ENCODE results near the gene ZDHHC24.
"Not testable (repeated sequence)": the region's sequence is repeated elsewhere in the genome, so short reads cannot be mapped to it uniquely, and the experiment has no call there.

Gene ZDHHC24

DNA sequence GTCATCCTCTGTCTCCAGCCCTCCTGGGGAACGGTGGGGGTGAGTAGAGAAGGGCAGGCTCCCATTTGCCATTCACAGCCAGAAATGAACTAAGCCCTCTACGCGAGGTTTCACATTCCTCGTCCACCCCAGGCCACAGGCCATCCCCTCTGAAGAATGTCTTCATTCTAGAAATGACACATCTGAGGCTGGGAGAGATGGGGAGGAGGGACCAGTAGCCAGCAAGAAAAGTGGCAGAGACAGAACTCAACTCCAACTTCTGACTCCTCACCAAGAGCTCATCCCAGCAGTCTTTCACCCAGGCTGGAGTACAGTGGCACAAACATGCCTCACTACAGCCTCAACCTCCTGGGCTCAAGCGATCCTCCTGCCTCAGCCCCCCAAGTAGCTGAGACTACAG, 19.1 kb upstream of the ZDHHC24 start:
- FAIRE-seq, result no peak

DNA sequence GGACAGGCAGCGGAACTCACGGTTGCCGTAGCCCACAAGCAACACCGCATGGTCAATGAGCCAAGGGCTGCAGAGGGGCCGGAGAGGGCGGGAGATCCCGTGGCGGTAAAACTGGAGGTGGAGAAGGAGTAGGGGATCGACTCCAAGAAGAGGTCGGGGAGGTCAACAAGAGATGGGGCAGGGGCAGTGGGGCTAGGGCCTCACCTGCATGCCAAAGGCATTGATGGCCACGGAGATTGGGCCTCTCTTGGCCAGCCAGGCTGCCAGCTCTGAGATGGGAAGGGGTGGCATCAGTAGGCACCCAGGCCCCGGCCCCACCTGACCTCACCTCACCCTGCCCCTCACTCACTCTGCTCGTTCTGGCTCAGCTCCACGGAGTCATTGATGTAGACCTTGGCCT, 18.7 kb upstream of the ZDHHC24 start:
- FAIRE-seq, result no peak

DNA sequence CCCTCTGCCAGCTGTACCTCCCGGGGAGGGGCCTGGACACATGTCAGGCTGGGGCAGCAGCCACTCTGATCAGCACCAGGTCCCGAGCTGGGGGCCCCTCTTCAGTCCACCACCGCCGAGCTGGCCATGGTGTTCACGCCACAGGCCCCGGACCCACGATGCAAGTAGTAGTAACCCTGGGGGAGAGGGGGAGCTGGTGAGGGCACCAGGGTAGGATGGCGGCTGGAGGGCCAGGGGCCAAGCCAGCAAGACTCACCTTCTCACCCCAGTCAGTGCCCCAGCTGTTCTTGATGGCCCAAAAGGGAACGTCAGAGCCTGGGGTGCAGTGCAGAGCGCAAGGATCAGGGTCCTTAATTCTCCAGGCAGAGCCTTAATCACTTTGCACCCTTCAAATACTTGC, 18.0 kb upstream of the ZDHHC24 start:
- FAIRE-seq, result no peak

DNA sequence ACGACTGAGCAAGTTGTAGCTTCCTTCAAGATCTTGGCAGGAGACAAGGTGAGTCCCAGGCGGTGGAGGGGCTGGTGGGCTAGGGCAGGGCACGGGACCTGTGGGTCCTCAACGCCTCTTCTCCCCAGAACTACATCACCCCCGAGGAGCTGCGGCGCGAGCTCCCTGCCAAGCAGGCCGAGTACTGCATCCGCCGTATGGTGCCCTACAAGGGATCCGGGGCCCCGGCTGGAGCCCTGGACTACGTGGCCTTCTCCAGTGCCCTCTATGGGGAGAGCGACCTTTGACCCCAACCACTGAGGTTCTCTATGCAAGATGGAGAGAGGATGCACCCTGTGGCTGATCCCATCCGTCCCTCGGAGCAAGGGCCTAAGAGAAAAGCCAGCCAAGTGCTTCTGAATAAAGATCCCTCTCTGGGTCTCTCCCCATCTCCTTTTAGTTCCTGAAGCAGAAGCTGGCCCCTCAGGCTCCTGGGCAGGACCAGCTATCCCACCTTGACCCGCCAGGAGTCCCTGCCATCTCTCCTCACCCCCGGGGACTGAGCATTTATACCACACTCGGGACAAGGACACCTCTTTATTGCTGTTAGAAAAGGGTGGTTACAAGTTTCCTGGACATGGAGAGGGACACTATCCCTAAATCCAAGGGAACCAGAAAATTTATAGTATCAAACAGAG, 17.2 kb upstream of the ZDHHC24 start:
- no peak for FAIRE-seq

DNA sequence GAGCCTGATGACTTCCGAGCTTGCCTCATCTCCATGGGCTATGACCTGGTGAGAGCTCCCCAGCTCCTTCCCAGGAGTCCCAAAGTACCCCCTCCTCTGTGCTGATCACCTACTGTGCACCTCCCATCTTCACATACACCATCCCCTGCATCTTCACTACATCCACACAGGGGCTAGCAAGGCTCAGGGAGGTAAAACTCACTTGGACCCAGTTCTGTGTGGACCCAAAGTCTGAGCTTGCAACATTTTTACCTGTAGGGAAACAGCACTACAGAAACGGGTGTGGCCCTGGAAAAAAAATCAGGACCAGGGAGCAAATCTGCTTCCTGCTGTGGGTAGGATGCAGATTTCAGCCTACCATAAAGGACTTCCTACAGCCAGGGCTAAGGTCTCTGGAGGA, 16.4 kb upstream of the ZDHHC24 start:
- no peak for FAIRE-seq

DNA sequence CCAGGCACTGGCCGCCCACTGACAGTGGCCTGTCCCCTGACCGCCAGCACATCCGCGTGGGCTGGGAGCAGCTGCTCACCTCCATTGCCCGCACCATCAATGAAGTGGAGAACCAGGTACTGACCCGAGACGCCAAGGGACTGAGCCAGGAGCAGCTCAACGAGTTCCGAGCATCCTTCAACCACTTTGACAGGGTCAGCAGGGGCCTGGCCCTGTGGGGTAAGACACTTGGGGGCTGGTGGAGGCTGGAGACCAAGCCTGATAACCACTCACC, 16.1 kb upstream of the ZDHHC24 start:
- FAIRE-seq, result no peak

DNA sequence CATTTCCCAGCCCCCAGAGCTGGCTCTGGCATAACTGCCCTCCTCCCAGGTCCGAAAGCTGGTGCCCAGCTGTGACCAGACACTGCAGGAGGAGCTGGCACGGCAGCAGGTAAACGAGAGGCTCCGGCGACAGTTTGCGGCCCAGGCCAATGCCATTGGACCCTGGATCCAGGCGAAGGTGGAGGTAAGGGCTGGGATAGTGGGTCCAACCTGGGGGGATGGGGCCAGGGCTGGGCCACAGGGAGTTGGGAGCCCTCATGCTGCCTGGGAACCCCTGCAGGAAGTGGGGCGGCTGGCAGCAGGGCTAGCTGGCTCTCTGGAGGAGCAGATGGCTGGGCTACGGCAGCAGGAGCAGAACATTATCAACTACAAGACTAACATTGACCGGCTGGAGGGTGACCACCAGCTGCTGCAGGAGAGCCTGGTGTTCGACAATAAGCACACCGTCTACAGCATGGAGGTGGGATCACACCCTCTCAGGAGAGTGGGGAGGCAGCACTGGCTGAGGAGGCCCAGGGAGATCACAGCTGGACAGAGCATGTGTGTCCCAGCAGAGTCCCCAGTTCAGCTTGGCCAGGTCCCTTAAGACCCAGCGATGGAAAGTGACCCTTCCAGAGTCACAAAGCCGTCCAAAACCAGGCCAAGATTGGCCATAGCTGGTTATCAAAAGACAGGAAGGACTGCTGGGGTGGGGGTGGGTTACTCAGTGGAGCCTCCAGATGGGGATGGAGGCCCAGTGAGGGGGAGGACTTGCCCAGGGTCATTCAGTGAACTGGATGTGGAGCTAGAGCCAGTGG, 15.5 kb upstream of the ZDHHC24 start:
- no peak for FAIRE-seq

DNA sequence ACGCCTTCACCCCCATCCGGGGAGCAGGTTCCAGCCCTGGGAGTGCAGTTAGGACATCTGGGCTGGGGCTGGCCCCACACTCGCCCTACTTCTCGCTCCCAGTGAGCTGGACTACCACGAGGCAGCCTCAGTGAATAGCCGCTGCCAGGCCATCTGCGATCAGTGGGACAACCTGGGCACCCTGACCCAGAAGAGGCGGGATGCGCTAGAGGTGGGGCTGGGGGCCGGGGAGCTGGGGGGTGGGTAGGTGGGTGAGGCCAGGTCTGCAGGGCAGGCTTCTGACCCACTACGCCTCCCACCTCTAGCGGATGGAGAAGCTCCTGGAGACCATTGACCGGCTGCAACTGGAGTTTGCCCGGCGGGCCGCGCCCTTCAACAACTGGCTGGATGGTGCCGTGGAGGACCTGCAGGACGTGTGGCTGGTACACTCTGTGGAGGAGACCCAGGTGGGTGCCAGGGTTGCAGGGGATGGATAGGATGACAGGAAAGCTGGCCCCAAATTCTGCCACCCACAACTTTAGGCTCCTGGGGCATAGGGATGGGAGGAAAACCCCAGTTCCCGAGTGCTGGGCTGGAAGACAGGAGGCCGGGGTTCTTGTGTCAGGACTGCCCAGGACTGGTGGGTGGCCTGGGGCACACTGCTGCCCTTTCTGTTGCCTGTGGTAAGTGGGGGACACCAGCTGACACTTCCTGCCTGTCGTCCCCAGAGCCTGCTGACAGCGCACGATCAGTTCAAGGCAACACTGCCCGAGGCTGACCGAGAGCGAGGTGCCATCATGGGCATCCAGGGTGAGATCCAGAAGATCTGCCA, 14.2 kb upstream of the ZDHHC24 start:
- FAIRE-seq, result no peak

DNA sequence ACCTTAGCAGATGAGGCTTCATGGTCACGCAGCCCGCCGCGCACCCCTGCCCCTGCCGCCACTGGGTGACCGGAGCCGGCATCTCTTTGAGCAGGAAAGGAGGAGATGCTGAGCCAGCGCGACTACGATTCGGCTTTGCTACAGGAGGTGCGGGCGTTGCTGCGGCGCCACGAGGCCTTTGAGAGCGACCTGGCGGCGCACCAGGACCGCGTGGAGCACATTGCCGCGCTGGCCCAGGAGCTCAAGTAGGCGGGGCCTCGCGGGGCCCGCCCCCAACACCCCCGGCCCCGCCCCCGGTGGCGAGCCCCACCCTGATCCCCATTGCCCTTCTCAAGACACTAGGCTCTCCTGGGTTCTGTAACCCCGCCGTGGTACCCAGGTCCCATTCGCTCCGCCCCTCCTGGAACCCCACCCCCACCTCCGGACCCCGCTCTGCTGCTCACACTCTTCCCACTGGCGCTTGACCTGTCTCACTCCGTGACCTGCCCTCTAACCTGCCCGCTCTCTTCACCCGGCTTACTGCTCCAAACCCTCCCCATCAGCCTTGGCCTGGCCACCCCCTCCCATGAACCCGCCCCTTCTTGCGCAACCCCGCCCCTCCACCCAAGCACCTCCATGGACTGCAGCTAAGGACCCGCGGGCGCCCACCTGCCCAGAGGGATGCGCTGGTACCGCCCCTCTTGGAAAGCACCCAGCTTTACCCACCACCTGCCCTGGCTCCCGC, 13.5 kb upstream of the ZDHHC24 start:
- no peak for FAIRE-seq

DNA sequence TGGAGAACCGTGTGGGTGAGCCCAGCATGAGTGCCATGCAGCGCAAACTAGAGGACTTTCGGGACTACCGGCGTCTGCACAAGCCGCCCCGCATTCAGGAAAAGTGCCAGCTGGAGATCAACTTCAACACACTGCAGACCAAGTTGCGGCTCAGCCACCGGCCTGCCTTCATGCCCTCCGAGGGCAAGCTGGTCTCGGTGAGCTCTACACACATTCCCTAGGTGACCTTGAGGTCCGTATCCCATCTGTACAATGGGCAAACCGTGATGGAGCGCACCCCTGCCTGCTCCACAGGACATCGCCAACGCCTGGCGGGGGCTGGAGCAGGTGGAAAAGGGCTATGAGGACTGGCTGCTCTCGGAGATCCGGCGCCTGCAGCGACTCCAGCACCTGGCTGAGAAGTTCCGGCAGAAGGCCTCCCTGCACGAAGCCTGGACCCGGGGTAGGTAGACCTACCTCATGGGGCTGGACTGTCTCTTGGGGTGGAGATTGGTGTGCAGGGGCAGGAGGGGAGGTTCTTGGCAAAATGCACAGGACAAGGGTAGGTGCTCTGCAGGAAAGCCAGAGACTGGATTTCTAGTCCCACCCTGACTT, 12.0 kb upstream of the ZDHHC24 start:
- no peak for FAIRE-seq

DNA sequence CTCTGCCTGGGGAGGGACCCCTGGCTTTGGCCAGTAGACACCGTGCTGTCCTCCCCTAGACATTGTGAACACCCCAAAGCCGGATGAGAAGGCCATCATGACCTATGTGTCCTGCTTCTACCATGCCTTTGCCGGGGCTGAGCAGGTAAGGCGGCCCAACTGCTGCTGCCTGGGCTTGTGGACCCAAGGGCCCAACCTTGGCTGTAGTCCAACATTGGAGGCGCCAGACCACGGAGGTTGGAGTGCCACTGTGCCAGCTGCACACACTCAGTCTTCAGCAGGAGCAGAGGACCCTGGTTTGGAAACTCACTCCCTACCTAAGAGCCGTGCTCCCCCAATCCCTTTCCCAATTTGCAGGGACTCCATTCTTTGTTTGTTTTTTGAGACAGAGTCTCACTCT, 10.2 kb upstream of the ZDHHC24 start:
- no peak for FAIRE-seq

DNA sequence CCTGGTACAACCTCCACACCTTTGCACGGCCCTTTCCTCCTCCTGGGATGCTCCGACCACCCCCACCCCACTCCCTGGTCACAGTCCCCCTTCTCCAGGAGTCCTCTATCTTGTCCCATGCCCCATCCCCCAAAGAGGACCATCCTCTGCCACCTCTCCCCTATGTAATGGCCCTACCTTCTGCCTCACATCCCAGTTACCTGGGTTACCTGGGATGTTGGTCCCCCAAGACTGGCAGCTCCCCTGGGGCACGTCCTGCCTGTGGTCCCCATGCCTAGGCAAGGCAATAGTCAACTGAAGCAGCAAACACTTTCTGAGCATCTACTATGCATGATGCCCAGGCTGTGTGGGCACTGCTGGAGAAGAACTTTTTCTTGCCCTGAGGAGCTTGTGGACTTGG, 9.6 kb upstream of the ZDHHC24 start:
- no peak for FAIRE-seq

DNA sequence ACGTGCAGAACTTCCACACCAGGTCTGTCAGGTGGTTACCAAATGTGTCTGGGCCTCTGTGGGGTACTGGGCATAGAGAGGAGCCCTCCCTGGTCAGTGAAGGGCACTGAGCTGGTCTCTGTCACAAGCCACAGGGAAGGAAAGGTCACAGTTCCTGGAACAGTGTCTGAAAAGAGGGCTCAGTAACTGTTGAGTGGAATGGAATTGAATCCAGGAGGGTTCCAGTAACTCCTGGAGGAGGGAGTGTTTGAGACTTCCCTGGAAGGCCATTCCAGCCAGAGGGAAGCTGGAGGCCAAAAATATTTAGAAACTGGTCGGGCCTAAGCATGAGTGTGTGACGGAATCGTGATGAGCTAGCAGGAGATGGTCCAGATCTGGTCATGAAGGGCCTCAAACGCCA, 8.8 kb upstream of the ZDHHC24 start:
- no peak for FAIRE-seq

DNA sequence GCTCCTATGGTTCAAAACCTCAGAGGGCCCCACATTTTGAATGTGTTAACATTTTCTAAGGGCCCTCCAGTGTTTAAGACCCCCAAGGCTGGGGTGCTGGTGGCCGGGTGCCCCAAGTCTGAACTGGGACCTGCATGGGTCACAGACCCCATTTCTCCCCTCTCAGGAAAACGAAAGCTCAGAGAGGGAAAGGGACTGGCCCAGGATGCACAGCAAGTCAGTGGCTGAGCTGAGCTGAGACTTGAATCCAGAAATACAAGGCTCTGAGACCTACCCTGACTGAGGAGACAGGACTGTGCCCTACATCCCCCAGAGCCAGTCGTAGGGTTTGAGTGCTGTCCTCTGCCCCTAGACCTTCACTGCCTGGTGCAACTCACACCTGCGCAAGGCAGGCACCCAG, 5.0 kb upstream of the ZDHHC24 start:
- no peak for FAIRE-seq

DNA sequence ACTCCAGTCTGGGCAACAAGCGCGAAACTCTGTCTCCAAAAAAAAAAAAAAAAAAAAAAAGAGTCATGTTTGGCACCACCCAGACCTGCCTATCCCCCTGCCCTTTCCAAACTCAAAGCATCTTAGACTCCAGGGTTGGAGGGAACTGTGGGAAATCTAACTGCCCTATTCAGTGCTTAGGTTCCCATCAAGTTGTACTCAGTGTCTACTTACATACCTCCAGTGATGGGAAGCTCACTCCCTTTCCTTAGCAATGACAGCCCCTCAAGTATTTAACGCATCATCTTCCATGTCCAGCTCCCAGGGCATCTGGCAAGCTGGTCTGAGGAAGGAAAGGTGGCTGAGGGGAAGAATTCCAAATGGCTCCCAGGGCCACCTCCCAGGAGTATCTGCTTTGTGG, 3.8 kb upstream of the ZDHHC24 start:
- no peak for FAIRE-seq

DNA sequence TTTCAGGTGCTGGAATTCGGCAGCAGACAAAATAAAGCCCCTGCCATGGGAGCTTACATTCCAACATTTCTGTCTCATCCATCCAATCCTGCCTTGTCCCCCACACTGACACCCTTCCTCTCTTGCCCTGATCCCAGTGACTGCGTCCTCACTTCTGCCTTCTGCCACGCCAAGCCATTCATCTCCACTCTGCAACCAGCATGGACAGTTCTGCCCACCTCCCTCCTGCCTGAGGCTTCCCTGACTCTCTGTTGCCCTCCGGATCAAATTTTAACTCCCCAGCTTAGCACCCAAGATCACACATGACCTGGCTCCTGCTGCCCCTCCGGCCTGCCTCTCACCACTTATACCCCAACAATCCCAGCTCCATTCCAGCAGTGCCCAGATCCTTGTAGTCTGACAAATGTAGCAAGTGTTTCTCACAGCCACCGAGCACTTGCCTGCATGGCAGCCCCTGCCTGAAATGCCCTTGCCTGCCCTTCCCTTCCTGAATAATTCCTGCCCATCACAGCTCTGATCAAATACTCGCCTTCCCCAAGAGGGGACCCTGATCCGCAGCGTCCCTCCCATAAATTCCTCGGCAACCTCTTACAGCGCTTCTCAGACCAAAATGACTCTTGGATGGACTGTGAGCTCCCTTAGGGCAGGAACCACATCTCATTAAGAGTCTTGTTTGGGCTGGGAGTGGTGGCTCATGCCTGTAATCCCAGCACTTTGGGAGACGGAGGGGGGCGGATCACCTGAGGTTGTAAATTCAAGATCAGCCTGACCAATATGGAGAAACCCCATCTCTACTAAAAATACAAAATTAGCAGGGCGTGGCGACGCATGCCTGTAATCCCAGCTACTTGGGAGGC, 3.2 kb upstream of the ZDHHC24 start:
- no peak for FAIRE-seq

DNA sequence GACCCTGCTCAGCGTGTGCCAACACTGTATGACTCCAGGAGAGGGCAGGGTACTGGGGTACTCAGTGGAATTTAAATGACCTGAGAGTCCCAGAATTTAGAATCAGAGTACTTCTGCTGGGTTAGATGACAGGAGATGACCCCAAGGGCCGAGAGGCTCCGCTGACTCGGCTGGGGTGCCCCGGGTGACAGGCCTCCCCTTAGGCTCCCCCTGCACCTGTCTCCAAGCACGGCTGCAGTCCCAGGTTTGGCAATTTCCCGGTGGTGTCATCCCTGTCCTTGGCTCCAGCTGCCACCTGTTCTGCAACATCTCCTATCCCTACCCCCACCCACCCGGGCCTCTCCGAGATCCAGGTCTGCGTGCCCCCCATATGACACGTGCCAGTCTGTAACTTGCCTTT, 2.2 kb upstream of the ZDHHC24 start:
- FAIRE-seq, result no peak

DNA sequence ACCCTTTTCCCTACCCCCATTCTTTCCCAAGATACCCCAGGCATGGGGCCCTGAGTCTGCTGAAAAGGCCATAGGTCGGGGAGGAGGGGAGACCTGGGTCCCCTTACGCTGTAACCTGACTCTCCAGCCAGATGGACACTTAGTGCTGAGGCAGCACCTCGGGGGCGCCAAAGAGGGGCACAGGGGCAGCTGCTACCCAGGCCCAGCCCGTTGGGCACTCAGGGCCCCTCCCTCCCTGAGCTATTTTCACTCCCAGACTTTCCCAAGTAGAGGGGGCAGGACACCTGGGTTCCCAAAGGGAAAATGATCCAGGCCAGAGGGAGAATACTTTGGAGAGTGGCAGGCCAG, 1.8 kb upstream of the ZDHHC24 start:
- no peak for FAIRE-seq

DNA sequence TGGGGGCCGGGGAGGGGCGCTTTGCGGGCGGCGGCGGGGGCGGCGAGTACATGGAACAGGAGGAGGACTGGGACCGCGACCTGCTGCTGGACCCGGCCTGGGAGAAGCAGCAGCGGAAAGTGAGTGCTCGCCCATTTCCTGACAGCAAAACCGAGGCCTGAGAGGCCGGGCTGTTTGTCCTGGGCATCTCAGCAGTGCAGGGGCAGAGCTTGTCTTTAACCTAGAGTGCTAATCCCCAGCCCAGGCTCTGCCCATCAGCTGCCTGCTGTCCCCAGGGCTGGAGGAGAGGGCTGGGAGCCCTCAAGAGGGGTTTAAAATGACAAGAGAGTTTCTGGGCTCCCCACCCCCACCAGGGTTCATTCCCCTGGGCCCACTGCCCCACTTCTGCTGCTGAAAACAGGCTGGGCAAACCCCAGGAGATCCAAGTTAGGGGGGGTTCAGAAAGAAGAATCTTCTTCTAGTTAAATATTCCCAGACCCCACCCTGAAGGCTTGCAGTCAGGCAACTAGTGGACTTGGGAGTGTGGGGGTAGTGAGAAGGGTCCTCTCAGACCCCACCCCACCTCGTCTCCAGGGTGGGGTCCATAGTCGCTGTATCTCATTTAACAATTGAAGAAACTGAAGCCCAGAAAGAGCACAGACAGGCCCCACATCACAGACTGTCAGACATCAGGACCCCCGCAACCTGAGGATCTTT, 1.3 kb upstream of the ZDHHC24 start:
- no peak for FAIRE-seq

DNA sequence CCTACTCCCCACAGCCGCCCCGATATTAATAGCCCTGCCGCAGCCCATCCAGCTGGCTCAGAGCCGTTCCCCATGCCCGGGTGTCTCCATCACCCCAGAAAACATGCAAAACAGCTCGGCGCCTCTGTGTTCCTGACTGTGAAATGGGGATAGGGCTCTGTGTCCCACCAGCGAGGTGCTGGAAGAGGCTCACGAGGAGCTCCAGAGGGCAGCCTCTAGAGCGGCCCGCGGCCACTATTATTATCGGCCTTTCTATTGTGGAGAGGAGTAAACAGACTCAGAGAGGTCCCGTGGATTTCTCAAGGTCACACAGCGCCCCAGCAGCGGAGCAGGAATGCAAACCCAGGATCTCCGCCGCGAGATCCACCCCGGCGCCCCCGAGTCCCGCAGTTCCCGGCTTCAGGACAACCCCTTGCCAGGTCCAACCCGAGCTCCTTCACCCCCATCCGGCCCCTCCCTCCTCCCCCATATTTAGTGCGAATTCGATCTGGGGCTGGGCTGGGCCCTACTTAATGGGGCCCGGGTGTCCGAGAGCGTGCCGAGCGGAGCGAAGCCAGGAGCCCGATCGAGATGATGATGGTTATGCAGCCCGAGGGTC, 619 bp upstream of the ZDHHC24 start, which contains the start of gene ACTN3:
ACTN3 (plus strand) TSS at position 536 of the 598 bp plus-strand sequence; CDS start at position 571, 35 bp downstream.
- no peak for FAIRE-seq

DNA sequence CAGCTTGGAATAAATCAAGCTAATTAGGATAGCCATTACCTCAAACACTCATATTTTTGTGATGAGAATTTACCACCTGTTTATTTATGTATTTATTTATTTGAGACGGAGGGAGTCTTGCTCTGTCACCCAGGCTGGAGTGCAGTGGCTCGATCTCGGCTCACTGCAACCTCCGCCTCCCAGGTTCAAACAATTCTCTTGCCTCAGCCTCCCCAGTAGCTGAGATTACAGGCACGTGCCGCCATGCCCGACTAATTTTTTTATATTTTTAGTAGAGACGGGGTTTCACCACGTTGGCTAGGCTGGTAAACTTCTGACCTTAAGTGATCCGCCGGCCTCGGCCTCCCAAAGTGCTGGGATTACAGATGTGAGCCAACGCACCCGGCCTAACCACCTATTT, 896 bp downstream of the ZDHHC24 start:
- not testable (repeated sequence) for FAIRE-seq

Measured in TTC549 (cell line).